ENCODE data around the gene OR13A1. TPM values are rescaled to one million over a fixed set of nuclear protein-coding genes. Genes with fewer than 3 reads are reported as not detected.

The OR13A1 gene
- total and polyA plus RNA-seq, 11 donors, result 0.04 to 0.16 (median 0.10) TPM; not detected in 8

DNA sequence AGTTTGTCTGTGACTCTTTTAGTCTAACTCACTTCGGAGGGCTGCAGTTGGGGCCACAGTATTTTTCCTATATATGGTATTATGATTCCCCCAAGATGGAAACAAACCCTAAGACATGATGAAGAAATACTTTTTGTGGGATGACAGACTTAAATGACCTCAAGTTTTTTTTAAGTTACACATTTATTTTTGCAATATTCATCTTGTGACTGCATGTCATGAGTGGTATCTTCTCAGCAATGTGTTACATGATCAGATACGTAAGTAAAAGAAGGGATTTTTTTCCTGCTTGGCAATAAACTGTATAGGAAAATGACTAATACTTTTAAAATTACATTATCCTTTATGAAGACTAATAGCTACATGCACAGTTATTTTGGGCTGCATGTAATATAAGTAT lies 57.8 kb downstream of the OR13A1 start:
- H3K4me1 ChIP-seq, result no peaks in the 10 kb centered on the region
- H3K27ac ChIP-seq, result no peak overlapping the region
- TF ChIP-seq, protein P1, sequence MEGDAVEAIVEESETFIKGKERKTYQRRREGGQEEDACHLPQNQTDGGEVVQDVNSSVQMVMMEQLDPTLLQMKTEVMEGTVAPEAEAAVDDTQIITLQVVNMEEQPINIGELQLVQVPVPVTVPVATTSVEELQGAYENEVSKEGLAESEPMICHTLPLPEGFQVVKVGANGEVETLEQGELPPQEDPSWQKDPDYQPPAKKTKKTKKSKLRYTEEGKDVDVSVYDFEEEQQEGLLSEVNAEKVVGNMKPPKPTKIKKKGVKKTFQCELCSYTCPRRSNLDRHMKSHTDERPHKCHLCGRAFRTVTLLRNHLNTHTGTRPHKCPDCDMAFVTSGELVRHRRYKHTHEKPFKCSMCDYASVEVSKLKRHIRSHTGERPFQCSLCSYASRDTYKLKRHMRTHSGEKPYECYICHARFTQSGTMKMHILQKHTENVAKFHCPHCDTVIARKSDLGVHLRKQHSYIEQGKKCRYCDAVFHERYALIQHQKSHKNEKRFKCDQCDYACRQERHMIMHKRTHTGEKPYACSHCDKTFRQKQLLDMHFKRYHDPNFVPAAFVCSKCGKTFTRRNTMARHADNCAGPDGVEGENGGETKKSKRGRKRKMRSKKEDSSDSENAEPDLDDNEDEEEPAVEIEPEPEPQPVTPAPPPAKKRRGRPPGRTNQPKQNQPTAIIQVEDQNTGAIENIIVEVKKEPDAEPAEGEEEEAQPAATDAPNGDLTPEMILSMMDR (IDR thresholded peaks at IDR 0.05), result no peak
- TF ChIP-seq POLR2A (IDR thresholded peaks at IDR 0.05), result no peak
- peaks cover 0 to 12% (median 0%) of the 10 kb centered on the region in 9 donors for H3K27me3 ChIP-seq
- no peak for ATAC-seq
- H3K9me3 ChIP-seq, result no peaks in the 10 kb centered on the region
- H3K36me3 ChIP-seq, result no peaks in the 10 kb centered on the region
- intact Hi-C loops (cut with DNase I), result loop anchor here in 4 of 10 donors (10.0 kb wide), 2 partner anchors 197 to 207 kb away; no protein-coding TSS in a partner anchor
- H3K4me3 ChIP-seq, result no peak overlapping the region
- 84 to 91% (median 88%) methylated on average over 2 of the region's 2 CpGs for WGBS, 4 donors
- no peak for DNase-seq

DNA sequence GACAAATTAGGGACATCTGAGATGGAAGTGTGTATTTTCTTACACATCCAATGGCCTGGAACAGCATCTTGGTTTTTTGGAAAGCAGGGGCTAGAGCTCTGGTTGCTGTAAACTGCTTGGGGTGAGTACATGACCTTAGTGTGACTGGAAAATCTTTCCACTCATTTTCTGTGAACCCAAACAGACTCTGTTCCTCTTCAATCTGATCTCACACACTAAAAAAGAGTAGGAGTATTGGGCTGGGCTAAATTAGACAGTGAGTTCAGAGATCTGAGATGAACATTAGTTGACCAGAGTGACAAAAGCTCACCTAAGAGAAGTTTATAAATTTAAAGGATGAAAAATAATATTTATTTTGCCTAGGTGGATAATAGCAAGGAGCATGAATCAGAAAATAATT lies 59.2 kb downstream of the OR13A1 start:
- no peaks in the 10 kb centered on the region for H3K36me3 ChIP-seq
- no peak overlapping the region for H3K4me3 ChIP-seq
- intact Hi-C loops (cut with DNase I), result loop anchor here in 4 of 10 donors (10.0 kb wide), 2 partner anchors 199 to 209 kb away; no protein-coding TSS in a partner anchor
- DNase-seq (no peak), ATAC-seq (no peak)
- H3K27ac ChIP-seq, result no peak overlapping the region
- no peaks in the 10 kb centered on the region for H3K9me3 ChIP-seq
- TF ChIP-seq, protein P1 (IDR thresholded peaks at IDR 0.05), result no peak
- no peak for TF ChIP-seq POLR2A (IDR thresholded peaks at IDR 0.05)
- no peaks in the 10 kb centered on the region for H3K4me1 ChIP-seq
- H3K27me3 ChIP-seq, result peaks cover 0 to 4% (median 0%) of the 10 kb centered on the region in 9 donors

DNA sequence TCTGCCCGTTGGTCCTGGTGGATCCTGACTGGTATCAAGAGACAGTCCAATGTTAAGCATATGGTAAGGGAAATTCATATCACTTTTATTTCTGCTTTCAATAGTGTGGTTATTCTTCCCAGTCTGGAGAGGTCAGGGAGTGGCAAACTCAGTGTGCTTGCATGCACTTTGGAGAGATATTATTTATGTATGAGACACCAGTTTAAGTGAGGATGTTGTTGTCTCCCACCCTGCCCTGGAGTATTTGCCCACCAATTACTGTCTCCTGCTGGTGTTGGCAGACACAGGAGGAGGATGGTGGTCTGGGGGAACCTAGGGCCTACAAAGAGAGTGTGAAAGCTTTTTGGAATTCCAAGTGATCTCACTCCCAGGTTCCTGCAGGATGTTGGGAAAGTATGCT lies 59.7 kb downstream of the OR13A1 start:
- intact Hi-C loops (cut with DNase I), result loop anchor here in 4 of 10 donors (10.0 kb wide), 2 partner anchors 199 to 209 kb away; no protein-coding TSS in a partner anchor
- no peaks in the 10 kb centered on the region for H3K27me3 ChIP-seq
- no peak for TF ChIP-seq POLR2A (IDR thresholded peaks at IDR 0.05)
- TF ChIP-seq, protein P1 (IDR thresholded peaks at IDR 0.05), result no peak
- H3K4me3 ChIP-seq, result no peak overlapping the region
- peaks cover 0 to 1% (median 0%) of the 10 kb centered on the region in 12 donors for H3K4me1 ChIP-seq
- ATAC-seq (no peak), DNase-seq (no peak)
- no peaks in the 10 kb centered on the region for H3K9me3 ChIP-seq
- no peak overlapping the region for H3K27ac ChIP-seq
- no peaks in the 10 kb centered on the region for H3K36me3 ChIP-seq
- whole genome bisulfite sequencing, 4 donors, result 71 to 91% (median 79%) methylated on average over 1 of the region's 1 CpG

DNA sequence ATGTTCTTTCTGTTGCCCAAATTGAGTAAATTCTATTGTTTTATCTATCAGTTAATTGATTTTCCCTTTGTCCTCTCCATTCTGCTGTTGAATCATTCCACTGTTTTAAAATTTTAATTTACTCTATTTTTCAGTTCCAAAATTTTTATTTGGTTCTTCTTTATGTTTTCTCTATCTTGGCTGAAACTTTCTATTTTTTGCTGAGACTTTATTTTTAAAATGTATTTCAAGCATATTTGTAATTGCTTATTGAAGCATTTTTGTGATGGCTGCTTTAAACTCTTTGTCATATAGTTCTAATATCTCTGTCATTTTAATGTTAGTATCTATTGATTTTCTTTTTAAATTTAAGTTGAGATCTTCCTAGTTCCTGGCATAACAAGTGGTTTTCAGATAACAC lies 60.5 kb downstream of the OR13A1 start:
- ATAC-seq, result no peak

More for the DNA sequence above, 60.5 kb downstream of the OR13A1 start:
- intact Hi-C loops (cut with DNase I), result loop anchor here in 5 of 10 donors (5.0 to 10.0 kb wide), 3 partner anchors 200 to 212 kb away; no protein-coding TSS in a partner anchor
- DNase-seq, result no peak
- peaks cover 0 to 9% (median 0%) of the 10 kb centered on the region in 12 donors for H3K4me1 ChIP-seq
- H3K27me3 ChIP-seq, result no peaks in the 10 kb centered on the region
- TF ChIP-seq, protein P1 (IDR thresholded peaks at IDR 0.05), result no peak
- no peak for TF ChIP-seq POLR2A (IDR thresholded peaks at IDR 0.05)
- H3K9me3 ChIP-seq, result no peaks in the 10 kb centered on the region
- H3K4me3 ChIP-seq, result no peak overlapping the region
- no peaks in the 10 kb centered on the region for H3K36me3 ChIP-seq
- no peak overlapping the region for H3K27ac ChIP-seq
